MM.1S (cell line): ENCODE data around the gene MROH7.

Experiments
- EZH2 ChIP-seq: fragments of 300-600 bp; sonication (generic); optimal IDR thresholded peaks from 2 replicates; pipeline ENCODE3; 2017; ENCODE audit warnings: low read depth, mild to moderate bottlenecking, antibody characterized with exemption, low read length, mixed read lengths
- EZH2phosphoT487 ChIP-seq: fragments of 300-600 bp; sonication (generic); IDR thresholded peaks from 2 replicates; pipeline ENCODE4 v1.6.1; 2018; ENCODE audit warnings: antibody characterized with exemption, low read length
- TF ChIP-seq, protein P1 (sequence below): fragments of 300-600 bp; sonication (generic); IDR thresholded peaks from 2 replicates; pipeline ENCODE4 v1.5.1; 2016; ENCODE audit warnings: antibody characterized with exemption, low read length, mixed read lengths

- TF ChIP-seq, protein P1, sequence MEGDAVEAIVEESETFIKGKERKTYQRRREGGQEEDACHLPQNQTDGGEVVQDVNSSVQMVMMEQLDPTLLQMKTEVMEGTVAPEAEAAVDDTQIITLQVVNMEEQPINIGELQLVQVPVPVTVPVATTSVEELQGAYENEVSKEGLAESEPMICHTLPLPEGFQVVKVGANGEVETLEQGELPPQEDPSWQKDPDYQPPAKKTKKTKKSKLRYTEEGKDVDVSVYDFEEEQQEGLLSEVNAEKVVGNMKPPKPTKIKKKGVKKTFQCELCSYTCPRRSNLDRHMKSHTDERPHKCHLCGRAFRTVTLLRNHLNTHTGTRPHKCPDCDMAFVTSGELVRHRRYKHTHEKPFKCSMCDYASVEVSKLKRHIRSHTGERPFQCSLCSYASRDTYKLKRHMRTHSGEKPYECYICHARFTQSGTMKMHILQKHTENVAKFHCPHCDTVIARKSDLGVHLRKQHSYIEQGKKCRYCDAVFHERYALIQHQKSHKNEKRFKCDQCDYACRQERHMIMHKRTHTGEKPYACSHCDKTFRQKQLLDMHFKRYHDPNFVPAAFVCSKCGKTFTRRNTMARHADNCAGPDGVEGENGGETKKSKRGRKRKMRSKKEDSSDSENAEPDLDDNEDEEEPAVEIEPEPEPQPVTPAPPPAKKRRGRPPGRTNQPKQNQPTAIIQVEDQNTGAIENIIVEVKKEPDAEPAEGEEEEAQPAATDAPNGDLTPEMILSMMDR = no peak
- no peak for TF ChIP-seq EZH2phosphoT487
- no peak for TF ChIP-seq EZH2
Observed at GRCh38 chr1:54754486-54755285, 113.1 kb downstream of the MROH7 start.
